ENCODE results near the gene KCNMB1.

- TF ChIP-seq CTCF (IDR thresholded peaks at IDR 0.05; ENCODE audit: poor library complexity, severe bottlenecking) = no peak
- TF ChIP-seq POLR2AphosphoS5 (IDR thresholded peaks at IDR 0.05) = no peak
- TF ChIP-seq EP300 (conservative IDR thresholded peaks at IDR 0.05; ENCODE audit: poor library complexity, severe bottlenecking) = no peak
Observed at GRCh38 chr5:170389550-170389892, 354 bp upstream of the KCNMB1 start.
